ENCODE data around the gene ITGB1BP2.
"Not testable (repeated sequence)": the region's sequence is repeated elsewhere in the genome, so short reads cannot be mapped to it uniquely, and the experiment has no call there.

ITGB1BP2 gene

DNA sequence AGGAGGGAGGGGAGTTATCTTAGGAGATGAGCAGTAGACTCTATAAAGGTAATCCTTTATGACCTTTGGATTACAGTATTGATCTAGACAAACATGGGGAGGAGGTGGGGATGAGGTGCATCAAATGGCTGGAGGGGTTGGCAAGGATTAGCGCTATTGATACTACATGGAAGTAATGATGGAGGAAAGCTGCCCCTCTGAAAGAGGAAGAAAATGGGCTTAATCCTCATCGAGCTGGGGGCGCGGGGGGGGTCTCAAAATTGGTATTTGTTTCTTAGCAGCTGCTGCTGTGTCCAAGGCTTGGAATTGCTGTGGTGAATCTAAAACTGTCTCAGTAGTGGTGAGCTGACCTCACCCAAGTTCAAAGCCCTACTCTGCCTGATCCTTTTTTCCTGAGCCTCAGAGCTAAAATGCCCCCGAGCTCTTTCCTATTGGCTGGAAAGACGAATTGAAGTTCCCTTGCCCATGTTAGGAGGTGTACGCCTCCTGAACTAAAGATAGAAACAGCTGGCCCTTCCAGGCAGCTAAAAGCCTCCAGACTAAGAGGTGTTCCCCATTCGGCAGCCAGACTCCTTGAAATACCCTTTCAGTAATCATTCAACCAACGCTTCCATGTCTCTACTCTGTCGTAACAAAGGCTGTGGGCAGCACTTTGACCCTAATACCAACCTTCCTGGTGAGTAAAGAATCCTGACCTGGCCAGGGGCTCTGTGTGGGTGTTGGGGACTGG, at the start of gene ITGB1BP2:
TSS of gene ITGB1BP2 (plus strand) at position 556 of the 730 bp plus-strand sequence. CDS start at position 613, 57 bp downstream.
- DNase-seq = no peak

DNA sequence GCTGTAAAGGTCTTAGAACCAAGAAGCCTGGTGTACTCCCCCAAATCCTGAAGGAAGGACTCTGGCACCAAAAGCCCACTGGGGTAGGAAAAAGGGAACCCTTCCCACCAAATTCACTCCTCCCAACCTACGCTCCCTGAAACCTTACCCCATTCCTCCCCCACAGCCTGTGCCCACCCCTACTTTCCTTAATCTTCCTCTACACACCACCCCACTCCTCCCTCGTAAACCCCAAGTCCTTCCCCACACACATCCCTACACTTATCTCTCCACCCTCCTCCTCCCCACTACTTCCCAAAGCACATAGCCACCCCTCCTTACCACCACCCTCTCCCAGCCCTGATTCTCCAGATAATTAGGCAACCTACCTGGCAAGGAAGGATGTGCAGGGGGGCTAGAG, 49.3 kb upstream of the ITGB1BP2 start:
- DNase-seq = no peak

DNA sequence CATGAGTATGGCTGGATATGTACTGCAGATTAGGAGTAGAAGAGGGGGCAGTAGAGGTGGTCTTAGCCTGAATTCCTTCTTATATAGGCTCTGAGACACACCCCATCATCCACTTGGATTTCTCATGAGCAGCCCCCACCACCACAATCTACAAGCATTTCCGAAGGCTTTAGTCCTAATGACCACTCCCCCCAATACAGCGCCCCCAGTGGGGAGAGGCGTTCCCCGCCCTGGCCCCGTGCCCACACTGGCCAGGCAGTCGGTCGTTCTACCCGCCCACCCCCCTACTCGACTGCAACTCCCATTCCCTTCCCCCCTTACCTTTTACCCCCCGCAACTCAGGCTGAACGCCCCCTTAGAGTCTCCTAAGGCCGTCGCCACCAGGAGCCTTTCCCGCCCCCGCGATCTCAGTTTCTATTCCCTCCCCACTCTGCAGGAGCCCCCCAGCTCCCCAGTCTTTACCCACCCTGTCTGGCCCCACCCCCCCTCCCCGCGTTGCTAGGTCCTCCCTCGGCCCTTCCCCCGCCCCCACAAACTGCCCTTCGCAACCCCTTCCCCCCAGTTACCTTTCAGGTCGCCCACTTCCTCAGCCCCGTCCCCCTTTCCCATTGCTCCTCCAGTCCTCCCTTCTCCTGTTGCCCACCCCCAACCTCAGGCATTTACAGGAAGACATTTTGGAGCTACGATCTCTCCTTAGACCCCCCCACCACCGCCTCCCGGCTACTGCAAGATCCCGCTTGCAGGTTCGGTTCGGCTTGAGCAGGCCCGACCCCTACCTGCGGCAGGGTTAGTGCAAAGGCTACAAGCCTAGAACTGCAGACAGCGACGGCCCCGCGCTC, 48.1 kb upstream of the ITGB1BP2 start:
- no peak for DNase-seq

DNA sequence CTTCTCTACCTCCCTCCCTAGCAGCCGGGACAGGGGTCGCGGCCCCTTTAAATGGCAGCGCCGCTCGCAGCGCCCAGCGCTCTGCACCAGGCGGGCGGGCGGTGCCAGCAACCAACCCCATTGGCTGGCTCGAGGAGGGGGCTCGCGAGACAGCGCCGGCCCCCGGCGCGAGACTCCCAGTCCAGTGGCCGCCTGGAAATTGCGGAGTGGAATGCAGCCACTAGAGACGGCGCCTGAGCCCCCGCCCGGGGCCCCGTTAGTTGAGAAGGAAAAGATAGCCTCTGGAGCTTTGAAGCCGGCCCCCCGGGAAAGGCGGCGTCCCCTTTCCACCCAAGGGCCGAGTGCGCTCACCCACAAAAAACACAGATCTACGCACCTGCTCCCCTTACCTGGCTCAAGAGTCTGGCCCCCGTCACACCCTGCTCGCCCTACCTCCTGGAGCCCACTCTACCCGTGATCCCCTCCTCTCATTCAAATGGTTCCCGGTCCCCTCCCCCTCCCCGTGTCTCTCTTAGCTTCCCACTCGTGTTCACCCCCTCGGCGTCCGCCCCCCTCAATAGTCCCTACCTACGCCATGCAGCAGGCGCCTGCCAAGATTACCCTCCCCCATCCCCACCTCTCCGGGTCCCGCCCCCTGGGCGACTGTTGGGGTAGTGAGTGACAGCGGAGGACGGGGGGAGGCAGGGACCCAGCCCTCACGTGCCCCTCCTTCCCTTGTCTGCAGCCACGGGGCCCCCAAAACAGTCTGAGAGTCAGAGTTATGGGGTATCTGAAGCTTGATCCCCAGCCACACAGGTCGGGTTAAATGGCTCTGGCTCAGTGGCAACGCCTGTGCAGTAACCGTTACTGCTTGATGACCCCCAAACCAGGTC, 47.2 kb upstream of the ITGB1BP2 start, which contains the start of gene ZMYM3:
TSS of gene ZMYM3 (minus strand) at position 49 of the 872 bp plus-strand sequence. CDS start 885 bp downstream, outside the sequence.
- DNase-seq = peak; percentile 8

DNA sequence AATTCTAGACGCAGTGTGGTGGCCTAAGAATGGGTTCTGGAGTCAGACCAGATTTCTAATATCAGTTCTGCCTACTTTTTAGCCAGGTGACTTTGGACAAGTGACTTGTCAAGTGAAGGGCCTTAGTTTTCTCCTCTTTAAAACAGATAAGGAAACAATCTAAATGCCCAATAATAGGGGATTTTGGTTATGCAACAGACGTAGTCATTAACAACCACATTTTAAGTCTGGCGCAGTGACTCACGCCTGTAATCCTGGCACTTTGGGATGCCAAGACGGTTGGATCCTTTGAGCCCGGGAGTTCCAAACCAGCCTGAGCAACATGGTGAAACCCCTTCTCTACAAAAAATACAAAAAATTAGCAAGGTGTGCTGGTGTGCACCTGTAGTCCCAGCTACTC, 45.5 kb upstream of the ITGB1BP2 start:
- no peak for DNase-seq

DNA sequence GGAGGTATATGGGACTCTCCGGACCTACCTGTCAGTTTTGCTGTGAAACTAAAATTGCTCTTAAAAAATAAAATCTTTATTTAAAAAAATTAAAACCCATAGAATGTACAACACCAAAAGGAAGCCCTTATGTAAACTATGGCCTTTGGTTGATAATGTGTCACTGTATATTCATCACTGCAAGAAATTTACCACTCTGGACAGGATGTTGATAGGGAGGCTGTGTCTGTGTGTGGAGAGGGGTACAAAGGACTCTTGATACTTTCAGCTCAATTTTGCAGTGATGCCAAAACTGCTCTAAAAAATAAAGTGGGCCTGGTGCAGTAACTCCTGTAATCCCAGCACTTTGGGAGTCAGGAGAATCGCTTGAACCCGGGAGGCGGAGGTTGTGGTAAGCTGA, 44.7 kb upstream of the ITGB1BP2 start:
- DNase-seq = no peak

DNA sequence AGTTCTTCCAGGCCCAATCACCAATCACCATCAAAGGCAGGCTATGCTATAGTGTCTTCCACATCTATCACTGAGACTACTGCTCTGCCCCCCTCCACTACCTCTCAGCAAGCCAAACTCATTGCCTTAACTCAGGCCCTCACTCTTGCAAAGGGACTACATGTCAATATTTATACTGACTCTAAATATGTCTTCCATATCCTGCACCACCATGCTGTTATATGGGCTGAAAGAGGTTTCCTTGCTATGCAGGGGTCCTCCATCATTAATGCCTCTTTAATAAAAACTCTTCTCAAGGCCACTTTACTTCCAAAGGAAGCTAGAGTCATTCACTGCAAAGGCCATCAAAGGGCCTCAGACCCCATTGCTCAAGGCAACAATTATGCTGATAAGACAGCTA, 32.9 kb upstream of the ITGB1BP2 start:
- not testable (repeated sequence) for DNase-seq

DNA sequence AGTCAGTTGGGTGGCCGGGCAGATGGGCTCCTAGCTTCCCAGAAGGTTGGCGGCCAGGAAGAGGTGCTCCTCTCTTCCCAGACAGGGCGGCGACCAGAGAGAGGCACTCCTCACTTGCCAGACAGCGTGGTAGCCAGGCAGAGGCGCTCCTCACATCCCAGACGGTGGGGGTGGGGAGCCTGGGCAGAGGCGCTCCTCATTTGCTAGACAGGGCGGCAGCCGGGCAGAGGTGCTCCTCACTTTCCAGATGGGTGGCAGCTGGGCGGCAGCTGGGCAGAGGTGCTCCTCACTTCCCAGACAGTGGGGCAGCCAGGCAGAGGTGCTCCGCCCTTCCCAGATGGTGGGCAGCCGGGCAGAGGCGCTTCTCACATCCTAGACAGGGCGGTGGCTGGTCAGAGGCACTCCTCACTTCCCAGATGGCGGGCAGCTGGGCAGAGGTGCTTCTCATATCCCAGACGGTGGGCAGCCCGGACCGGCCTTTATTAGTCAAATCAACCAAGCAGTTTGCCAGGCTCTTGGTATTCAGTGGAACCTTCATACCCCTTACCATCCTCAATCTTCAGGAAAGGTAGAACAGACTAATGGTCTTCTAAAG, 31.7 kb upstream of the ITGB1BP2 start:
- DNase-seq = no peak

DNA sequence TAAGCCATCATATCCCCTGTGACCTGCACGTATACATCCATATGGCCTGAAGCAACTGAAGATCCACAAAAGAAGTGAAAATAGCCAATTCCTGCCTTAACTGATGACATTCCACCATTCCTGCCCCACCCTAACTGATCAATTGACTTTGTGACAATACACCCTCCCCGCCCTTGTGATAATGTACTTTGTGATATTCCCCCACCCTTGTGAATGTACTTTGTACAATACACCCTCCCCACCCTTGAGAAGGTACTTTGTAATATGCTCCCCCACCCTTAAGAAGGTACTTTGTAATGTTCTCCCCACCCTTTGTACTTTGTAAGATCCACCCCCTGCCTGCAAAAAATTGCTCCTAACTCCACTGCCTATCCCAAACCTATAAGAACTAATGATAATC, 29.2 kb upstream of the ITGB1BP2 start:
- DNase-seq = not testable (repeated sequence)

DNA sequence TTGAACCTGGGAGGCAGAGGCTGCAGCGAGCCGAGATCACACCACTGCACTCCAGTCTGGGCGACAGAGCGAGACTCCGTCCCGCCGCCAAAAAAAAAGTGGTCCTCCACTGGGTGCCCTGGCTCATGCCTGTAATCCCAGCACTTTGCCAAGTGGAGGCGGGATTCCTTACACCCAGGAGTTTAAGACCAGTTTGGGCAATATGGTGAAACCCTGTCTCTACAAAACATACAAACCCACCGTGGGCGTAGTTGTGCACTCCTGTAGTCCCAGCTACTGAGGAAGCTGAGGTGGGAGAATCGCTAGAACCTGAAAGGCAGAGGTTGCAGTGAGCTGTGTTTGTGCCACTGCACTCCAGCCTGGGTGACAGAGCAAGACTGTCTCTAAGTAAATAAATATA, 20.2 kb upstream of the ITGB1BP2 start:
- DNase-seq = not testable (repeated sequence)

DNA sequence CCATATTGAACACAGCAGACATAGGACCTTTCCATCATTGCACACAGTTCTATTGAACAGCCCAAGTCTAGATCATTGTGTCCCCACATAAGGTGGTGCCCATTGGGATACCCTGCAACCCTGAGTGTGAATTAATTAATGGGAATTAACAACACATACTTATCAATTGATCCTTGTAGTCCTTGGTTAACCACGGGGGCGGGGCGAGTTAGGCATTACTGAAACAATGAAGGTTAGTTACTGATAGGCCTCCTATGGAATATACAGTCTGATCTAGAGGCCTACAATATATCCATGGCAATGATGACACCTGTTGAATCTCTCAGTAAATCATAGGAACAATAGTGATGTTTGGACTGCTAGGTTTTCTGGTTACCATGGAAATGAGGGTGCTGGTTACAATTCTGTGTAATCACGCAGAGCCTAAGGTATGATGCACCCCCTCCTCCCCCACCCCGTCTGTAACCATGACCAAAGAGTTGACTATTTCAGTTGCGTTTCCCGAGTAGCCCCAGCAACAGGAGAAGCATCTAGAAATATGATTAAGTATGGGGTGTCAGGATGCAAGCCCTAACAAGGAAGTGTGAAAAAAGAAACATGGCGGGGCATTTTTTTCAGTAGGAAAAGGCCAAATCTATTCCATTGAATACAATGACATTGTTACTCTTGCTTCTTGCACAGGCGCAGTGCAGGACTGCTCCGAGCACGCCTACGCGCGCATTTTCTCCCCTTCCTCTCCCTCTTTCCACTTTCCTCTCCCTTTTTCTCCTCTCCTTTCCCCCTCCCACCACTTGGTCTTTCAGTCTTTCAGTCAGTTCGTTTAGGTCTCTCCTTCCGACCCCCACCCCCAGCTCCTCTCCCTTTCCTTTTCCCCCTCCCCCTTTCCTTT, 18.8 kb upstream of the ITGB1BP2 start:
- no peak for DNase-seq

DNA sequence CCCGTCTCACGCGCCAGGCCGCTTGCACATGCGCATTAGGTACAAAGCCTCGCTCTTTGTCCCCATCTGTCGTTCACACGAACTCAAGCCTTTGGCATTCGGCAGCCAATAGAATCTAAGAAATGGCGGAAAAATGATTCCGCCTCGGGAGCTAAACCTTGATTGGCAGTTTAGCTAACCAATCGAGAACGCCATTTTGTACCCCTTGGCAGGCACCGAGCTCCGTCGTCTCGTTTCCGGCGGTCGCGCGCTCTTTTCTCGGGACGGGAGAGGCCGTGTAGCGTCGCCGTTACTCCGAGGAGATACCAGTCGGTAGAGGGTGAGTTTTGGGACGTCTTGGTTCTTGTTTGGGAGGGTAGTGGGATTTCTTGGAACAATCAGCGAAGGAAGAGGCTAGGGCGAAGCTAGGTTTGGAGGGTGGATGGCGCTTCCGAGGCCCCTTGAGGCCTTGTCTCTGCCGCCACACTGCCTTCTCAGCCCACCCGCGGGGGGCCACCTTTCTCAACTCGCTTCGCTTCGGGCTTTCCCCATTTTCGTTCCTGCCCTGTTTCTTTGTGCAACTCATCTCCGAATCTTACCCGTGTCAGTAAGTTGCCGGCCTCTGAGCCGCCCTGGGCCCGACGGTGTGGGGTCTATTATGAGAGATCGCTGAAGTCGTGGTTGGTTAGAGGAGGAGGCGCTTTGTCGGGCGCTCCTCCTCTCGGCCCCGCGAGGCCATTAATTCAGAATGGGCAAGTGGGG, 18.0 kb upstream of the ITGB1BP2 start, which contains the start of gene NONO:
TSS of gene NONO (plus strand) at position 233 of the 741 bp plus-strand sequence. CDS start 7,003 bp downstream, outside the sequence.
- peak; percentile 85 for DNase-seq

DNA sequence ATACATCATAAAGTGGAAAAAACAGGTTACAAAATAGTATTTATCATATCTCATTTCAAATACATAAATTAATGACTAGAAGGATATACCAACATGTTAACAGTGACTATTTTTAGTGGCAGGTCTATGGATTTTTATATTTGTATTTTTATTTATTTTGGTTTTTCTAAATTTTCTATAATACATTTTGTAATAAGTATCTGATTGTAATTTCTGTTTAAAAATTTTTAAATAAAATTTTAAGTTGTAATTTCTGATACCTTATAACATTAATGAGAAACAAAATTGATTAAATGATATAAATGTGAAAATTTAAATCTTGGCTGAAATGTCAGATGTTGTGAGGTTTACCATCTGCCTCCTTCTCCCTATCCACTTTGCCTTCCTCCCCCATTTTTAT, 15.6 kb upstream of the ITGB1BP2 start:
- no peak for DNase-seq

DNA sequence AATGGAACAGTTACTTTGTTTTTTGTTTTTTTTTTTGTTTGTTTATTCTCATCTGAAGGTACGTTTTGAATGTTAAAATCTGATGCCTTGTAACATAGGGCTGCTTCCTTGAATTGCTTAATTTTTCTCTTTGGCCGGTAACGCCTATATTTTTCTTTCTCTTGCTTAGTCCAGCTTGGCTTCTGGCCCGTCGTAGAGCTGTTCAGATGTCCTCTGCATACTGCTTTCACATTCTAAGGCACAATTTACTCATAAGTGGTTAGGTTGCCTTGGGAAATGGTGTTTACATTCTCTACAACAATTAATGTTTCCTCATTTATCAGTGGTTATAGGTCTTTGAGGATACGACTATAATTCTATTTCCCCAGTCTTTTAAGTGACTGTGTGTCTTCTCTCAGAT, 10.2 kb upstream of the ITGB1BP2 start:
- no peak for DNase-seq

DNA sequence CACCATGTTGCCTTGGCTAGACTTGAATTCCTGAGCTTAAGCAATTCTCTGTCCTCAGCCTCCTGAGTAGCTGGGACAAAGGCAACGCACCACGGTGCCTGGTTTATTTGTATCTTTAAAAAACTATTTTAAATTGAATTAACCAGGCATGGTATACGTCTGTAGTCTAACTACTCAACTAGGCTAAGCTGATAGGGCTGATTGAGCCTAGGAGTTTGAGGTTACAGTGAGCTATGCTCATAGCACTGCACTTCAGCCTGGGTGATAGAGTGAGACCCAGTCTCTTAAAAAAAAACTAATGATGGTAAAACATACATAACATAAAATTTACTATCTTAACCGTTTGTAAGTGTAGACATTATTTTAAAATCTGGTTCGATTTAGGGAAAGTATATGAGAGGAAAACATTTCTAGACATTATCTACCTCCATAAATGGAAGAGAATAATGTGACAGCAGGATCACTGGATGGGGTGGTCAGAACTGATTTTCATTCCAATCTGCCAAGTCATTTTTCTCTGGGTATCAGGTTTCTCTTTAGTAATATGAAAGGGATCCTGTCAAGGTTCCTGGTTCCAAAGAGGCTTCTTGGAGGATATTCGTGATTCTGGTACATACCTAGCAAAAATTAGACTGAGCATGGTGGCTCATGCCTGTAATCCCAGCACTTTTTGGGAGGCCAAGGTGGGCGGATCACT, 8.7 kb upstream of the ITGB1BP2 start:
- DNase-seq = no peak

DNA sequence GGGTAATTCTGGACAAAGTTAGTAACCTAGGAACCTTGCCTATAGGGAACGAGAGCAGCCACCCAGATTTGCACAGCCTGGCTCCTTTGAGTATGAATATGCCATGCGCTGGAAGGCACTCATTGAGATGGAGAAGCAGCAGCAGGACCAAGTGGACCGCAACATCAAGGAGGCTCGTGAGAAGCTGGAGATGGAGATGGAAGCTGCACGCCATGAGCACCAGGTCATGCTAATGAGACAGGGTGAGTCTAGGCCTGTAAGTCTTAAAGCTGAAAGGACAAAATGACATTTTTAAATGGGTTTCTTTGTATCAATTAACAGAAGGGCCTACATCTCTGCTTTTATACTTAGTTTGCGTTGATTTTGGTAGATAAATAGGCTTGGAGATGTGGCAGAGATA, 4.7 kb upstream of the ITGB1BP2 start:
- no peak for DNase-seq

DNA sequence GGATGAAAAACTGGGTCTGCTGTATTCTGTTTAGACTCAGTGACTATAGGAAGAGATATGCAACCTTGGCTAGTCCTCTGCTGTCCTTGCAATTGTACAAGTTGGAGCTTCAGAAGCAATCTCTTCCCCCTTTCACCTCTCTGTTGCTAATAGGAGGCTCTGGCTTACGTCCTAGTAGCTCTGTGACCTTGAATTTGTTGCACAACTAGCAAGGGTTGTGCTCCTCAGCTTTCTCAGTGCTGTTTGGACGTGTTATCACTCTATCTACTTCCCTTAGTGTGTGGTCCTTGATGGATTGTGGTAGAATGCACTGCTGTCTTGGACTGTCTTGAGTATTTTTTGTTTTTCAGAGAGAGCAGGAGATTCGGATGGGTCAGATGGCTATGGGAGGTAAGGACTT, 3.4 kb upstream of the ITGB1BP2 start:
- DNase-seq = no peak

DNA sequence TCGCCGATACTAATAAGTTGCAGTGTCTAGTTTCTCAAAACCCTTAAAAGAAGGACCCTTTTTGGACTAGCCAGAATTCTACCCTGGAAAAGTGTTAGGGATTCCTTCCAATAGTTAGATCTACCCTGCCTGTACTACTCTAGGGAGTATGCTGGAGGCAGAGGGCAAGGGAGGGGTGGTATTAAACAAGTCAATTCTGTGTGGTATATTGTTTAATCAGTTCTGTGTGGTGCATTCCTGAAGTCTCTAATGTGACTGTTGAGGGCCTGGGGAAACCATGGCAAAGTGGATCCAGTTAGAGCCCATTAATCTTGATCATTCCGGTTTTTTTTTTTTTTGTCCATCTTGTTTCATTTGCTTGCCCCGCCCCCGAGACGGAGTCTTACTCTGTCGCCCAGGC, 1.5 kb upstream of the ITGB1BP2 start:
- not testable (repeated sequence) for DNase-seq

DNA sequence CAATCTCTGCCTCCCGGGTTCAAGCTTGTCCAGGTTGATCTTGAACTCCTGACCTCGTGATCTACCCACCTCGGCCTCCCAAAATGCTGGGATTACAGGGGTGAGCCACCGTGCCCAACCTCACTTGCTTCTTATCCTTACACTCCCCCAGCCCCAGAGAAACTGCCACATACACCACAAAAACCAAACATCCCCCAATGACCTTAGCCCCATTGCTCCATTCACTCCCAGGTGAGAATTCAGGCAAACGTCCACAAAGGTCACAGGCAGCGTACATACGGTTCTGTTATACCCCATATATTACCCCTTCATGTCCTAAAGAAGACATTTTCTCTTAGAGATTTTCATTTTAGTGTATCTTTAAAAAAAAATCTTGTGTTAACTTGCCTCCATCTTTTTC, 1.1 kb upstream of the ITGB1BP2 start:
- not testable (repeated sequence) for DNase-seq
